Liver (tissue), 9 donors: ENCODE results near the gene C2orf49. TPM values are rescaled to one million over a fixed set of nuclear protein-coding genes. Genes with fewer than 3 reads are reported as not detected.

Experiments used
- DNase-seq: peaks from one replicate; pipeline ENCODE4 v3.0.0-alpha.2; 2017; ENCODE audit warnings: low spot score
- H3K27ac ChIP-seq, 2 donors: one replicate each; pipeline ENCODE4 v1.7.0; 2013; ENCODE audit warnings: inconsistent platforms in 2 of 2, low read length in 2 of 2, control low read depth in 1 of 2, low read depth in 1 of 2, mild to moderate bottlenecking in 1 of 2
- H3K27me3 ChIP-seq, 4 donors: one replicate each; pipeline versions ENCODE4 v1.6.1 to v1.7.0; 2013; ENCODE audit warnings: low read length in 3 of 4, inconsistent platforms in 1 of 4, mild to moderate bottlenecking in 1 of 4, moderate library complexity in 1 of 4; ENCODE audit not compliant: control insufficient read depth in 4 of 4, insufficient read depth in 4 of 4
- H3K36me3 ChIP-seq, 4 donors: one replicate each; pipeline versions ENCODE4 v1.6.1 to v1.7.0; 2013; ENCODE audit warnings: low read length in 3 of 4, mild to moderate bottlenecking in 3 of 4, low read depth in 1 of 4, moderate library complexity in 1 of 4; ENCODE audit not compliant: control insufficient read depth in 4 of 4, insufficient read depth in 3 of 4
- H3K4me1 ChIP-seq, 4 donors: one replicate each; pipeline versions ENCODE4 v1.6.1 to v1.7.0; 2013; ENCODE audit warnings: low read length in 3 of 4, mild to moderate bottlenecking in 3 of 4, moderate library complexity in 1 of 4; ENCODE audit not compliant: control insufficient read depth in 4 of 4, insufficient read depth in 4 of 4
- H3K4me3 ChIP-seq, 3 donors: one replicate each; pipeline versions ENCODE4 v1.6.1 to v1.7.0; 2013; ENCODE audit warnings: low read length in 3 of 3, control low read depth in 1 of 3, low read depth in 1 of 3, mild to moderate bottlenecking in 1 of 3
- H3K9ac ChIP-seq, 2 donors: one replicate each; pipeline ENCODE4 v1.7.0; 2013; ENCODE audit warnings: low read length in 2 of 2, mild to moderate bottlenecking in 2 of 2, moderate library complexity in 2 of 2, control low read depth in 1 of 2, low read depth in 1 of 2
- H3K9me3 ChIP-seq, 4 donors: one replicate each; pipeline versions ENCODE4 v1.6.1 to v1.7.0; 2013; ENCODE audit warnings: low read length in 3 of 4; ENCODE audit not compliant: control insufficient read depth in 4 of 4
- FOXA2 ChIP-seq: IDR thresholded peaks from 2 replicates; pipeline ENCODE4 v1.6.1; 2016; ENCODE audit warnings: antibody characterized with exemption
- GABPA ChIP-seq, 2 donors: IDR thresholded peaks in 1 of 2; conservative IDR thresholded peaks in 1 of 2; 2 replicates each; pipeline ENCODE4 v1.6.1; 2016; ENCODE audit warnings: antibody characterized with exemption in 2 of 2, mild to moderate bottlenecking in 1 of 2, moderate library complexity in 1 of 2
- HNF4G ChIP-seq: IDR thresholded peaks from 2 replicates; pipeline ENCODE4 v1.6.1; 2016; ENCODE audit warnings: antibody characterized with exemption
- JUND ChIP-seq, 2 donors: IDR thresholded peaks; 2 replicates each; pipeline ENCODE4 v1.6.1; 2016; ENCODE audit warnings: antibody characterized with exemption in 2 of 2
- NR2F2 ChIP-seq: IDR thresholded peaks from 2 replicates; pipeline ENCODE4 v1.6.1; 2016; ENCODE audit warnings: antibody characterized with exemption
- RXRA ChIP-seq, 2 donors: IDR thresholded peaks; 2 replicates each; pipeline ENCODE4 v1.6.1; 2017 to 2018; ENCODE audit warnings: antibody characterized with exemption in 2 of 2, mild to moderate bottlenecking in 1 of 2
- SP1 ChIP-seq: IDR thresholded peaks from 2 replicates; pipeline ENCODE4 v1.6.1; 2018; ENCODE audit warnings: antibody characterized with exemption, mild to moderate bottlenecking
- YY1 ChIP-seq: IDR thresholded peaks from 2 replicates; pipeline ENCODE4 v1.6.1; 2016; ENCODE audit warnings: antibody characterized with exemption, mild to moderate bottlenecking
- WGBS: extraction: QIAGEN DNeasy Blood & Tissue Kit; methylation state at CpG from one replicate; pipeline ENCODE4 v1.1.7; 2013; 5-methylcytosine and 5-hydroxymethylcytosine counted together
- polyA plus RNA-seq, 2 donors: library from polyadenylated mRNA; stranded (reverse) in 1 of 2; unstranded in 1 of 2; fragments of 200-250 nt in 1 of 2; fragments of >200 nt in 1 of 2; fragmentation: Nextera tagmentation in 1 of 2; extraction: Ambion mirVana in 1 of 2; gene quantifications; one replicate each; pipeline versions ENCODE4 v1.2.1 to v1.2.3, GENCODE V29; 2013 to 2015
- total RNA-seq, 2 donors: library from RNA; depleted of rRNA; stranded (reverse); fragments of >200 nt; gene quantifications; one replicate each; pipeline ENCODE4 v1.2.3, GENCODE V29; 2014
- TF ChIP-seq, protein P1 (sequence below): IDR thresholded peaks from 2 replicates; pipeline ENCODE4 v1.6.1; 2016; ENCODE audit warnings: antibody characterized with exemption
- TF ChIP-seq, protein P2 (sequence below): IDR thresholded peaks from 2 replicates; pipeline ENCODE4 v1.6.1; 2016; ENCODE audit warnings: antibody characterized with exemption
- TF ChIP-seq, protein P3 (sequence below): fragments of 150-350 bp; IDR thresholded peaks from 2 replicates; pipeline ENCODE4 v1.5.1; 2017; ENCODE audit warnings: improper control_type of control experiment, low read depth, low read length; ENCODE audit not compliant: missing input control
- TF ChIP-seq, protein P4 (sequence below): IDR thresholded peaks from 2 replicates; pipeline ENCODE4 v1.6.1; 2016; ENCODE audit warnings: antibody characterized with exemption, mild to moderate bottlenecking
- TF ChIP-seq, protein P5 (sequence below): IDR thresholded peaks from 2 replicates; pipeline ENCODE4 v1.6.1; 2016; ENCODE audit warnings: antibody characterized with exemption
- donor health status: healthy.
- donor health status: healthy.
- donor health status: healthy.
- donor health status: healthy.
- donor health status: healthy.

C2orf49 gene
- total and polyA plus RNA-seq, 4 donors = 3.3 to 8.2 (median 8.1) TPM

DNA sequence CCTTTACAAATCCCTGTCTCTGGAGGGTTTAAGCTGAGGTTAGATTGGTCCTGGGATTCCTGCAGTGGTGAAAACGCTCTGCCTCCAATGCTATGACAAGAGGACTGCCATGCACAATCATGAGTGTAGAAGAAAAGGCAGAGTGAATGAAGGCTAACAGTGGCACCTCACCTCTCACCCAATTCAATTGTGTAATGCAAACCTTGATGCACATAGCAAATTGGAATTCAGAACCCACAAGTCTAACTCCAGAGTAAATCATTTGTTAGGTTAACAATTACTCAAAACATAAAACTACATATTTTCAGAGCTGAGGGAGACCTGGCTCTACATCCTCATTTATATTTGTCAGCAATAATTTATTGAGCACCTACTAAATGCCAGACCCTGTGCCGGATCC, 9.7 kb upstream of the C2orf49 start:
- WGBS = 89% methylated on average over 2 of the region's 2 CpGs
- Histone ChIP-seq H3K36me3 (no peaks in the 10 kb centered on the region), H3K27ac (no peak overlapping the region), H3K4me1 (peaks cover 7 to 26% (median 15%) of the 10 kb centered on the region in 4 donors), H3K27me3 (no peaks in the 10 kb centered on the region), H3K9ac (no peak overlapping the region), H3K4me3 (no peak overlapping the region), H3K9me3 (no peaks in the 10 kb centered on the region)
- no peak for DNase-seq
- TF ChIP-seq NR2F2 (no peak), YY1 (no peak), JUND (IDR thresholded peaks at IDR 0.05) (no peak), HNF4G (no peak), GABPA (IDR thresholded peaks at IDR 0.05 in 1 of 2, conservative IDR thresholded peaks at IDR 0.05 in 1 of 2) (no peak), RXRA (IDR thresholded peaks at IDR 0.05) (no peak)
- TF ChIP-seq, protein P1, sequence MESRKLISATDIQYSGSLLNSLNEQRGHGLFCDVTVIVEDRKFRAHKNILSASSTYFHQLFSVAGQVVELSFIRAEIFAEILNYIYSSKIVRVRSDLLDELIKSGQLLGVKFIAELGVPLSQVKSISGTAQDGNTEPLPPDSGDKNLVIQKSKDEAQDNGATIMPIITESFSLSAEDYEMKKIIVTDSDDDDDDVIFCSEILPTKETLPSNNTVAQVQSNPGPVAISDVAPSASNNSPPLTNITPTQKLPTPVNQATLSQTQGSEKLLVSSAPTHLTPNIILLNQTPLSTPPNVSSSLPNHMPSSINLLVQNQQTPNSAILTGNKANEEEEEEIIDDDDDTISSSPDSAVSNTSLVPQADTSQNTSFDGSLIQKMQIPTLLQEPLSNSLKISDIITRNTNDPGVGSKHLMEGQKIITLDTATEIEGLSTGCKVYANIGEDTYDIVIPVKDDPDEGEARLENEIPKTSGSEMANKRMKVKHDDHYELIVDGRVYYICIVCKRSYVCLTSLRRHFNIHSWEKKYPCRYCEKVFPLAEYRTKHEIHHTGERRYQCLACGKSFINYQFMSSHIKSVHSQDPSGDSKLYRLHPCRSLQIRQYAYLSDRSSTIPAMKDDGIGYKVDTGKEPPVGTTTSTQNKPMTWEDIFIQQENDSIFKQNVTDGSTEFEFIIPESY = no peak
- TF ChIP-seq, protein P2, sequence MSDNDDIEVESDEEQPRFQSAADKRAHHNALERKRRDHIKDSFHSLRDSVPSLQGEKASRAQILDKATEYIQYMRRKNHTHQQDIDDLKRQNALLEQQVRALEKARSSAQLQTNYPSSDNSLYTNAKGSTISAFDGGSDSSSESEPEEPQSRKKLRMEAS = no peak
- TF ChIP-seq, protein P3, sequence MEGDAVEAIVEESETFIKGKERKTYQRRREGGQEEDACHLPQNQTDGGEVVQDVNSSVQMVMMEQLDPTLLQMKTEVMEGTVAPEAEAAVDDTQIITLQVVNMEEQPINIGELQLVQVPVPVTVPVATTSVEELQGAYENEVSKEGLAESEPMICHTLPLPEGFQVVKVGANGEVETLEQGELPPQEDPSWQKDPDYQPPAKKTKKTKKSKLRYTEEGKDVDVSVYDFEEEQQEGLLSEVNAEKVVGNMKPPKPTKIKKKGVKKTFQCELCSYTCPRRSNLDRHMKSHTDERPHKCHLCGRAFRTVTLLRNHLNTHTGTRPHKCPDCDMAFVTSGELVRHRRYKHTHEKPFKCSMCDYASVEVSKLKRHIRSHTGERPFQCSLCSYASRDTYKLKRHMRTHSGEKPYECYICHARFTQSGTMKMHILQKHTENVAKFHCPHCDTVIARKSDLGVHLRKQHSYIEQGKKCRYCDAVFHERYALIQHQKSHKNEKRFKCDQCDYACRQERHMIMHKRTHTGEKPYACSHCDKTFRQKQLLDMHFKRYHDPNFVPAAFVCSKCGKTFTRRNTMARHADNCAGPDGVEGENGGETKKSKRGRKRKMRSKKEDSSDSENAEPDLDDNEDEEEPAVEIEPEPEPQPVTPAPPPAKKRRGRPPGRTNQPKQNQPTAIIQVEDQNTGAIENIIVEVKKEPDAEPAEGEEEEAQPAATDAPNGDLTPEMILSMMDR = no peak

DNA sequence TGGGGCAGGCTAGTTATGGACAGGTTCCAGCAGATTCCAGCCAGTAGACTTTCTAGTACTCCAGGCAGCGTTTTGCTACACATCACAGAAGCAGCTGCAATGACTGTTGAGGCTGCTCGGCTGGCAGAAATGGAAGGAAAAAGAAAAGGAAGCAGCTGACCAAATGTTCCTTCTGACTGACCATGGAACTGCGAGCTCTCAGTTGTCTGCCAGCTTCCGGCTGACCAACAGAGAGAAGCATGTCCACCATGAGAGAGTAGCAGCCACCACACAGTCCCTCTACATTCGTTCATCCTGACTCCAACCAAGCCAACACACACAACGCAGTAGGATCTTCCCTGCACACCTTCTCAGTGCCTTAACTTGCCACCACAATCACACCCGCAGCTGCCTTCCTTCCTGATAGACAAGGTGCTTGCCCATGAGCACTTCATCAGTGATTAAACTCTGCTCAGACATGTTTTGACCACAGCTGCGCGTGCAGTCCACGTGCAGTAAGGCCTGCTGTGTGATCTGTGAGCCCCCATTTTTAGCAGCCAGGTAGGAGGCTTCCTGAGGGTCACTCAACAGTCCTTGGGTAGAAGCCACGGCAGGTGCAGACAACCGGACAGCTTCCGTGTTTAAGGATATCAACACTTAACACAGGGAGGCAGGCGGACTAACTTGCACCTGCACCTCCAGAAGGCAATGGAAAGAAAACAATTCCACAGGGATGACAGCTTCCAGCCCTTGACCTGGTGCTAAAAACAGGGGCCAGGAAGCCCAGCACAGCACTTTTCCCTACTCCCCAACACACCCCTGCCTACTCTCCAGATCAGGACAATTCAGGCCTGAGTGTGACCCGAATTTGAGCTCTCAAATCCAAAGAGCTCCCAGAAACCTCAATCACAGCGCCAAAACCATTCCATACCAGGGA, 8.8 kb upstream of the C2orf49 start:
- Histone ChIP-seq H3K36me3 (no peaks in the 10 kb centered on the region), H3K9me3 (no peaks in the 10 kb centered on the region), H3K4me1 (peaks cover 7 to 26% (median 15%) of the 10 kb centered on the region in 4 donors), H3K27me3 (no peaks in the 10 kb centered on the region), H3K27ac (peak overlapping the region; percentile 62 to 63), H3K4me3 (peak overlapping the region; percentile 80 to 93 (median 88)), H3K9ac (peak overlapping the region; percentile 61 to 62)
- TF ChIP-seq, protein P1 = no peak
- TF ChIP-seq, protein P2 = no peak
- no peak for TF ChIP-seq NR2F2
- no peak for TF ChIP-seq SP1
- TF ChIP-seq RXRA (IDR thresholded peaks at IDR 0.05) = no peak
- TF ChIP-seq FOXA2 = no peak
- TF ChIP-seq, protein P4, sequence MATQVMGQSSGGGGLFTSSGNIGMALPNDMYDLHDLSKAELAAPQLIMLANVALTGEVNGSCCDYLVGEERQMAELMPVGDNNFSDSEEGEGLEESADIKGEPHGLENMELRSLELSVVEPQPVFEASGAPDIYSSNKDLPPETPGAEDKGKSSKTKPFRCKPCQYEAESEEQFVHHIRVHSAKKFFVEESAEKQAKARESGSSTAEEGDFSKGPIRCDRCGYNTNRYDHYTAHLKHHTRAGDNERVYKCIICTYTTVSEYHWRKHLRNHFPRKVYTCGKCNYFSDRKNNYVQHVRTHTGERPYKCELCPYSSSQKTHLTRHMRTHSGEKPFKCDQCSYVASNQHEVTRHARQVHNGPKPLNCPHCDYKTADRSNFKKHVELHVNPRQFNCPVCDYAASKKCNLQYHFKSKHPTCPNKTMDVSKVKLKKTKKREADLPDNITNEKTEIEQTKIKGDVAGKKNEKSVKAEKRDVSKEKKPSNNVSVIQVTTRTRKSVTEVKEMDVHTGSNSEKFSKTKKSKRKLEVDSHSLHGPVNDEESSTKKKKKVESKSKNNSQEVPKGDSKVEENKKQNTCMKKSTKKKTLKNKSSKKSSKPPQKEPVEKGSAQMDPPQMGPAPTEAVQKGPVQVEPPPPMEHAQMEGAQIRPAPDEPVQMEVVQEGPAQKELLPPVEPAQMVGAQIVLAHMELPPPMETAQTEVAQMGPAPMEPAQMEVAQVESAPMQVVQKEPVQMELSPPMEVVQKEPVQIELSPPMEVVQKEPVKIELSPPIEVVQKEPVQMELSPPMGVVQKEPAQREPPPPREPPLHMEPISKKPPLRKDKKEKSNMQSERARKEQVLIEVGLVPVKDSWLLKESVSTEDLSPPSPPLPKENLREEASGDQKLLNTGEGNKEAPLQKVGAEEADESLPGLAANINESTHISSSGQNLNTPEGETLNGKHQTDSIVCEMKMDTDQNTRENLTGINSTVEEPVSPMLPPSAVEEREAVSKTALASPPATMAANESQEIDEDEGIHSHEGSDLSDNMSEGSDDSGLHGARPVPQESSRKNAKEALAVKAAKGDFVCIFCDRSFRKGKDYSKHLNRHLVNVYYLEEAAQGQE = no peak
- TF ChIP-seq, protein P5, sequence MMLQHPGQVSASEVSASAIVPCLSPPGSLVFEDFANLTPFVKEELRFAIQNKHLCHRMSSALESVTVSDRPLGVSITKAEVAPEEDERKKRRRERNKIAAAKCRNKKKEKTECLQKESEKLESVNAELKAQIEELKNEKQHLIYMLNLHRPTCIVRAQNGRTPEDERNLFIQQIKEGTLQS = no peak
- no peak for TF ChIP-seq GABPA (IDR thresholded peaks at IDR 0.05 in 1 of 2, conservative IDR thresholded peaks at IDR 0.05 in 1 of 2)
- no peak for TF ChIP-seq JUND (IDR thresholded peaks at IDR 0.05)
- TF ChIP-seq HNF4G = no peak
- WGBS = 40% methylated on average over 16 of the region's 16 CpGs
- no peak for DNase-seq
